Measurements from ENCODE around the gene NUDT6. TPM values are rescaled to one million over a fixed set of nuclear protein-coding genes. Genes with fewer than 3 reads are reported as not detected.

NUDT6 gene
- polyA plus RNA-seq, 1 experiment, result 5.9 TPM

DNA sequence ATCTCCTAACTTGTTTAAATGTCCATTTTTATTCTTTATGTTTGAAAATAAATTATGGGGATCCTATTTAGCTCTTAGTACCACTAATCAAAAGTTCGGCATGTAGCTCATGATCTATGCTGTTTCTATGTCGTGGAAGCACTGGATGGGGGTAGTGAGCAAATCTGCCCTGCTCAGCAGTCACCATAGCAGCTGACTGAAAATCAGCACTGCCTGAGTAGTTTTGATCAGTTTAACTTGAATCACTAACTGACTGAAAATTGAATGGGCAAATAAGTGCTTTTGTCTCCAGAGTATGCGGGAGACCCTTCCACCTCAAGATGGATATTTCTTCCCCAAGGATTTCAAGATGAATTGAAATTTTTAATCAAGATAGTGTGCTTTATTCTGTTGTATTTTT is 27.6 kb downstream of the NUDT6 start:
- H3K9me3 ChIP-seq (ENCODE audit: control insufficient read depth, insufficient read depth, low read length), result no peaks in the 10 kb centered on the region
- no peak for DNase-seq (ENCODE audit: low read depth, low spot score)
- TF ChIP-seq, protein P1, sequence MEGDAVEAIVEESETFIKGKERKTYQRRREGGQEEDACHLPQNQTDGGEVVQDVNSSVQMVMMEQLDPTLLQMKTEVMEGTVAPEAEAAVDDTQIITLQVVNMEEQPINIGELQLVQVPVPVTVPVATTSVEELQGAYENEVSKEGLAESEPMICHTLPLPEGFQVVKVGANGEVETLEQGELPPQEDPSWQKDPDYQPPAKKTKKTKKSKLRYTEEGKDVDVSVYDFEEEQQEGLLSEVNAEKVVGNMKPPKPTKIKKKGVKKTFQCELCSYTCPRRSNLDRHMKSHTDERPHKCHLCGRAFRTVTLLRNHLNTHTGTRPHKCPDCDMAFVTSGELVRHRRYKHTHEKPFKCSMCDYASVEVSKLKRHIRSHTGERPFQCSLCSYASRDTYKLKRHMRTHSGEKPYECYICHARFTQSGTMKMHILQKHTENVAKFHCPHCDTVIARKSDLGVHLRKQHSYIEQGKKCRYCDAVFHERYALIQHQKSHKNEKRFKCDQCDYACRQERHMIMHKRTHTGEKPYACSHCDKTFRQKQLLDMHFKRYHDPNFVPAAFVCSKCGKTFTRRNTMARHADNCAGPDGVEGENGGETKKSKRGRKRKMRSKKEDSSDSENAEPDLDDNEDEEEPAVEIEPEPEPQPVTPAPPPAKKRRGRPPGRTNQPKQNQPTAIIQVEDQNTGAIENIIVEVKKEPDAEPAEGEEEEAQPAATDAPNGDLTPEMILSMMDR (IDR thresholded peaks at IDR 0.05; ENCODE audit: low read depth, low read length), result no peak

DNA sequence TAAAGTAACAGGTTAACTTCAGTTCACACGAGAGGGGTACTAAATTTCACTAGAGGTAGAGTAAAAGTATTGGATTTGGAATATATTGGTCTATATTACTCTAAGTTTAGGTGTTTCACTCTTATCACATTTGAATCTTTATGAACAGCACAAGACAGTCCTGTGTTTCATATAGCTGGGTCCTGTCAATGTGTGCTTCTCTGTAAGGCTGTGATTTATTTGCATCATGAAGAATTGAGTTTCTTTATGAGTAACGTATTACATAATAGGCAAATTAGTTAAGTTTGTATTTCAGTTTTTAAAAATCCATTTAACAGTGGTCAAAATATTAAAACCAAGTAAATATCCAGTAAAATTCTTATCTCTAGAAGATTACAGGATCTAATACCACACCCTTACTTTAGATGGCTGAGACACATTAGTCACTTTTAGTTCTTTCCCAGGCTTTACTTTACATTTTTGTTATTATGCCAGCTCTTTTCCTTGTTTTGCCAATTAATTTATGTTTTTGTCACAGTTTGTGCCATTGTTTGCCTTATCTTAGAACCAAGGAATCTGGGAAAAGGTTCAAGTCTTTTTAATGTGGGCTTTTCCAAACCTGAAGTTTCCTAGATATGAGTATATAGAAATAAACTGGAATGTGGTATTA is 32.1 kb downstream of the NUDT6 start:
- ChIA-PET POLR2A (no interaction called here), CTCF (no interaction called here)
- no peak overlapping the region for H3K4me3 ChIP-seq (ENCODE audit: low read depth, low read length)
- H3K27me3 ChIP-seq (ENCODE audit: control insufficient read depth, insufficient read depth, low read length), result no peaks in the 10 kb centered on the region
- H3K27ac ChIP-seq (ENCODE audit: low read depth, low read length), result no peak overlapping the region
- TF ChIP-seq, protein P1 (IDR thresholded peaks at IDR 0.05; ENCODE audit: low read depth, low read length), result no peak
- H3K9me3 ChIP-seq (ENCODE audit: control insufficient read depth, insufficient read depth, low read length), result no peaks in the 10 kb centered on the region
- no peak for DNase-seq (ENCODE audit: low read depth, low spot score)

More for the DNA sequence above, 27.6 kb downstream of the NUDT6 start:
- H3K4me3 ChIP-seq (ENCODE audit: low read depth, low read length), result no peak overlapping the region
- H3K27ac ChIP-seq (ENCODE audit: low read depth, low read length), result no peak overlapping the region
- ChIA-PET CTCF (interaction anchor here (1.9 to 7.7 kb wide), 3 partner anchors 19 to 178 kb away, joined by 5 to 47 read pairs (median 7); no protein-coding TSS in a partner anchor), POLR2A (no interaction called here)
- no peaks in the 10 kb centered on the region for H3K27me3 ChIP-seq (ENCODE audit: control insufficient read depth, insufficient read depth, low read length)

- no peaks in the 10 kb centered on the region for H3K27me3 ChIP-seq (ENCODE audit: control insufficient read depth, insufficient read depth, low read length)
- ChIA-PET POLR2A (no interaction called here), CTCF (no interaction called here)
- H3K9me3 ChIP-seq (ENCODE audit: control insufficient read depth, insufficient read depth, low read length), result no peaks in the 10 kb centered on the region
- no peak overlapping the region for H3K27ac ChIP-seq (ENCODE audit: low read depth, low read length)
- TF ChIP-seq, protein P1 (IDR thresholded peaks at IDR 0.05; ENCODE audit: low read depth, low read length), result no peak
- no peak overlapping the region for H3K4me3 ChIP-seq (ENCODE audit: low read depth, low read length)
- no peak for DNase-seq (ENCODE audit: low read depth, low spot score)
Measured at GRCh38 chr4:122889726-122890125, 32.7 kb downstream of the NUDT6 start.

DNA sequence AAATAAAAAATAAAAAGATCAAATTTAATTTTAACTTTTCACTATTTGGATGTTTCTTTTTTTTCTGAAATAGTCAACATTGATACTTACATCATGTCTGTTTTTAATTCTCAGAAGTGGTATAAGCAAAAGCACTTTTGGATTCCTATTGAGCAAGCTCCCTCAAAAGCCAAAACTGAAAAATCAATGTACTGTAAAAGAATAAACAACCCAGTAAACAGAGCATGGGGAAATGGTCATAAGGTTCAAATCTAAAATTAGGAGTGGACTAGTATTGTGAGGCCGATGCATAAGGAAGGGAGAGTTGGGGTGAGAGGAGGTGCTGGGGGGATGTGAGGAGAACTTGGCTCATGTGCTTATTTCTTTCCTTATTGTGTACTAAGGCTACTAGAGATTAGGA is 37.9 kb downstream of the NUDT6 start:
- peaks cover 7% of the 10 kb centered on the region for H3K9me3 ChIP-seq (ENCODE audit: control insufficient read depth, insufficient read depth, low read length)
- ChIA-PET POLR2A (no interaction called here), CTCF (no interaction called here)
- DNase-seq (ENCODE audit: low read depth, low spot score), result no peak
- no peaks in the 10 kb centered on the region for H3K27me3 ChIP-seq (ENCODE audit: control insufficient read depth, insufficient read depth, low read length)
- TF ChIP-seq, protein P1 (IDR thresholded peaks at IDR 0.05; ENCODE audit: low read depth, low read length), result no peak
- H3K4me3 ChIP-seq (ENCODE audit: low read depth, low read length), result no peak overlapping the region
- H3K27ac ChIP-seq (ENCODE audit: low read depth, low read length), result no peak overlapping the region

DNA sequence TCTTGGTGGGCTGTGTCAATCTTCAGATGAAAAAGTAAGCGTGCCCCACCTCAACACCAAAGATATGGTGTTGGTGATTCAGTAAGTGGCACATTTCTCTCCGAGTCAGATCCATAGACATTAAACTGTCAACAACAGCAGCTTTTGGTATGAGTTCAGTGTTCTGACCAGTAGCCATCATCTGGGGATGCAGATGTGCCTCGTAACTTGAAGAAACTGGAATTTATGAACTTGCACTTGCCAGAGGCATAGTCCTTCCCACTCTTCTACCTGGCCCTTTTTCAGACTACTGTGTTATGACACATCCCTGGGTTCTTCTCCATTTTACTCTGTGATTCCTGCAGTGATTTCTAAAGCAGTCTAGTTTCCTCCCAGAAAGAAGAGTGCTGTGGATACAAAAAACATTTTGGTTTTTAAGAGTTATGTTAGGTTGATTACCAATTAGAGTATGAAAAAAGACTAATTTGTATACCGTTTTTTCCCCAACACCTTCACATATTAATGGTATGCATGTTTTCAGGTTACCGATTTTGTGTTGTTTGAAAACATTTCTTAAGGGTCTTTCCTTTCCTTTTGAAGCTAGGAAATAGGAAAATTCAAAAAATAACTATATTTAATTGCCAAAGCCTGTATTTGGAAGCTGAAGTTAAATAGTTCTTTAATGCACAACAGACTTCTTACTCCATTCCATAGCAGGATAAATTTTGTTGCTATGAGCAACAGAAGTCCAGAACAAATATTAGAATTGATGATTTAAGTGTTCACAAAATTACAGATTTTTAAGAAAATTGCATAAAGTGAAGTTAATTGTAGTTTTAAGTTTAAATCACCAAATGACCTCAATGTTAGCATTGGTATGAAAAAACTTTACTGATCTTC is 39.3 kb downstream of the NUDT6 start:
- Histone ChIP-seq H3K9me3 (ENCODE audit: control insufficient read depth, insufficient read depth, low read length) (peaks cover 7% of the 10 kb centered on the region), H3K4me3 (ENCODE audit: low read depth, low read length) (no peak overlapping the region), H3K27ac (ENCODE audit: low read depth, low read length) (no peak overlapping the region), H3K27me3 (ENCODE audit: control insufficient read depth, insufficient read depth, low read length) (no peaks in the 10 kb centered on the region)
- no peak for DNase-seq (ENCODE audit: low read depth, low spot score)
- ChIA-PET CTCF (interaction anchor here (0.6 kb wide), 1 partner anchor 124 kb away, joined by 3 read pairs; no protein-coding TSS in a partner anchor), POLR2A (no interaction called here)
- TF ChIP-seq, protein P1 (IDR thresholded peaks at IDR 0.05; ENCODE audit: low read depth, low read length), result no peak
